HCT116 (cell line): ENCODE measurements around the gene AMELX. TPM values are rescaled to one million over a fixed set of nuclear protein-coding genes. Genes with fewer than 3 reads are reported as not detected.

Experiments used
- ATAC-seq: fragments of 200-7000 bp; cut with Tn5 transposase; 2 replicates; pipeline ENCODE4 v1.9.1; 2020; ENCODE audit warnings: mild to moderate bottlenecking, moderate library complexity
- BruUV-seq: library from RNA; stranded (reverse); fragments of 400-500 nt; replicated peaks from 2 replicates; lab custom pipeline; 2021; lab: Mats Ljungman, UMichigan
- CTCF ChIA-PET: fragments of 300-600 bp; sonication (Branson Sonifier 250); formaldehyde crosslinking; loops from one replicate; lab custom pipeline; 2021; ENCODE audit warnings: antibody characterized with exemption; lab: Charles Lee
- POLR2A ChIA-PET: fragments of 300-600, 350-600 bp; sonication (Branson Sonifier 250); formaldehyde crosslinking; loops from one replicate; lab custom pipeline; 2021; ENCODE audit warnings: antibody characterized with exemption; lab: Charles Lee
- RAD21 ChIA-PET, 2 experiments: fragments of 300-600 bp; sonication (Branson Sonifier 250); formaldehyde crosslinking; loops; one replicate each; lab custom pipeline; 2023; ENCODE audit warnings: low total read pairs in 2 of 2; ENCODE audit not compliant: uncharacterized antibody in 2 of 2, unreplicated experiment in 2 of 2, low non-redundant PET in 1 of 2; lab: Charles Lee
- DNase-seq: peaks from one replicate; pipeline ENCODE4 v3.0.0-alpha.2; 2010; ENCODE audit warnings: low read depth, low spot score
- H2AFZ ChIP-seq: fragments of 200-600 bp; shearing (Covaris generic), sonication (generic); 2 replicates; pipeline ENCODE4 v1.6.1; 2017; ENCODE audit warnings: low read depth, mixed run types, mixed read lengths, antibody characterized with exemption, low read length; ENCODE audit not compliant: poor library complexity, severe bottlenecking
- H3K27ac ChIP-seq: 2 replicates; pipeline ENCODE4 v1.5.1; 2012; ENCODE audit warnings: low read depth, low read length
- H3K27me3 ChIP-seq: fragments of 200-600 bp; sonication (generic); 2 replicates; pipeline ENCODE4 v1.6.1; 2016; ENCODE audit warnings: mixed run types, low read length, mixed read lengths; ENCODE audit not compliant: insufficient read depth
- H3K36me3 ChIP-seq, 2 experiments: fragments of 200-500 bp in 1 of 2; fragments of 200-600 bp in 1 of 2; sonication (Bioruptor generic) in 1 of 2; sonication (generic) in 1 of 2; 2 replicates each; pipeline versions ENCODE4 v1.5.1 to v1.6.1; 2014 to 2016; ENCODE audit warnings: low read length in 2 of 2, inconsistent platforms in 1 of 2, mixed read lengths in 1 of 2, mixed run types in 1 of 2; ENCODE audit not compliant: insufficient read depth in 2 of 2, control insufficient read depth in 1 of 2
- H3K4me1 ChIP-seq, 2 experiments: fragments of 200-600 bp in 1 of 2; sonication (generic) in 1 of 2; 2 replicates each; pipeline versions ENCODE4 v1.5.1 to v1.6.1; 2012 to 2017; ENCODE audit warnings: low read length in 2 of 2, inconsistent platforms in 1 of 2, mild to moderate bottlenecking in 1 of 2, mixed read lengths in 1 of 2, mixed run types in 1 of 2, moderate library complexity in 1 of 2; ENCODE audit not compliant: insufficient read depth in 2 of 2, control insufficient read depth in 1 of 2
- H3K4me2 ChIP-seq: fragments of 200-600 bp; sonication (generic); 2 replicates; pipeline ENCODE4 v1.6.1; 2017; ENCODE audit warnings: mixed run types, low read length, mixed read lengths
- H3K4me3 ChIP-seq, 2 experiments: fragments of 200-600 bp in 1 of 2; sonication (generic) in 1 of 2; replicated peaks in 1 of 2; 2 replicates each; pipeline ENCODE4 v1.5.1; 2011 to 2016; ENCODE audit warnings: low read length in 2 of 2, control low read depth in 1 of 2, low read depth in 1 of 2, mild to moderate bottlenecking in 1 of 2, mixed read lengths in 1 of 2, mixed run types in 1 of 2
- H3K79me2 ChIP-seq: fragments of 200-600 bp; sonication (generic); 2 replicates; pipeline ENCODE4 v1.6.1; 2017; ENCODE audit warnings: mild to moderate bottlenecking, mixed run types, low read length, moderate library complexity, mixed read lengths; ENCODE audit not compliant: insufficient read depth
- H3K9ac ChIP-seq: fragments of 200-600 bp; sonication (generic); 2 replicates; pipeline ENCODE4 v1.6.1; 2016; ENCODE audit warnings: low read length, mixed read lengths
- H3K9me2 ChIP-seq: fragments of 200-600 bp; sonication (generic), shearing (Covaris generic); 2 replicates; pipeline ENCODE4 v1.6.1; 2017; ENCODE audit warnings: mixed run types, mild to moderate bottlenecking, moderate library complexity; ENCODE audit not compliant: insufficient read depth
- H3K9me3 ChIP-seq, 2 experiments: fragments of 200-500 bp in 1 of 2; fragments of 200-600 bp in 1 of 2; sonication (Bioruptor generic) in 1 of 2; sonication (generic) in 1 of 2; 2 replicates each; pipeline ENCODE4 v1.6.1; 2014 to 2017; ENCODE audit warnings: low read length in 2 of 2, mixed read lengths in 2 of 2, inconsistent platforms in 1 of 2, low read depth in 1 of 2, mild to moderate bottlenecking in 1 of 2, mixed run types in 1 of 2, moderate library complexity in 1 of 2; ENCODE audit not compliant: control insufficient read depth in 1 of 2, insufficient read depth in 1 of 2
- H4K20me1 ChIP-seq: fragments of 200-600 bp; sonication (generic), shearing (Covaris generic); 2 replicates; pipeline ENCODE4 v1.6.1; 2017; ENCODE audit warnings: mixed run types, mild to moderate bottlenecking, moderate library complexity; ENCODE audit not compliant: insufficient read depth
- ATF3 ChIP-seq: IDR thresholded peaks from 2 replicates; pipeline ENCODE4 v1.6.1; 2012
- CBX3 ChIP-seq: IDR thresholded peaks from 2 replicates; pipeline ENCODE4 v1.6.1; 2012; ENCODE audit warnings: low read depth
- CTCF ChIP-seq, 3 experiments: fragments of 200-600 bp in 1 of 3; sonication (generic) in 1 of 3; IDR thresholded peaks in 2 of 3; conservative IDR thresholded peaks in 1 of 3; 2 replicates each; pipeline ENCODE4 v1.5.1; 2012 to 2017; ENCODE audit warnings: low read depth in 2 of 3, low read length in 2 of 3, antibody characterized with exemption in 1 of 3, borderline replicate concordance in 1 of 3, control low read depth in 1 of 3, mild to moderate bottlenecking in 1 of 3, mixed read lengths in 1 of 3, mixed run types in 1 of 3, moderate library complexity in 1 of 3; ENCODE audit not compliant: insufficient read depth in 1 of 3
- EGR1 ChIP-seq: IDR thresholded peaks from 2 replicates; pipeline ENCODE4 v1.6.1; 2012; ENCODE audit warnings: low read depth
- EZH2phosphoT487 ChIP-seq: fragments of 200-600 bp; IDR thresholded peaks from 2 replicates; pipeline ENCODE4 v1.6.1; 2018; ENCODE audit warnings: antibody characterized with exemption, borderline replicate concordance
- FOSL1 ChIP-seq: IDR thresholded peaks from 2 replicates; pipeline ENCODE4 v1.6.1; 2012; ENCODE audit warnings: low read depth
- JUND ChIP-seq: IDR thresholded peaks from 2 replicates; pipeline ENCODE4 v1.6.1; 2012
- SP1 ChIP-seq: IDR thresholded peaks from 2 replicates; pipeline ENCODE4 v1.6.1; 2012; ENCODE audit warnings: low read depth
- TCF7L2 ChIP-seq: IDR thresholded peaks from 2 replicates; pipeline ENCODE4 v1.7.0; 2011; ENCODE audit warnings: borderline replicate concordance, inconsistent platforms; ENCODE audit not compliant: insufficient read depth, insufficient read length; ENCODE audit errors: extremely low read depth
- YY1 ChIP-seq: IDR thresholded peaks from 2 replicates; pipeline ENCODE4 v1.6.1; 2011; ENCODE audit warnings: low read length, low read depth, moderate library complexity, mild to moderate bottlenecking; ENCODE audit not compliant: insufficient replicate concordance; ENCODE audit errors: extremely low read depth
- ZBTB33 ChIP-seq: IDR thresholded peaks from 2 replicates; pipeline ENCODE4 v1.6.1; 2011; ENCODE audit warnings: mild to moderate bottlenecking, low read length, moderate library complexity; ENCODE audit not compliant: insufficient replicate concordance; ENCODE audit errors: extremely low read depth
- ZFX ChIP-seq: fragments of 450-650 bp; IDR thresholded peaks from 2 replicates; pipeline ENCODE4 v1.6.1; 2017
- ZNF274 ChIP-seq: fragments of 200-500 bp; sonication (Bioruptor generic); IDR thresholded peaks from 2 replicates; pipeline ENCODE4 v1.6.1; 2014; ENCODE audit warnings: mild to moderate bottlenecking, low read depth, low read length, inconsistent platforms
- intact Hi-C: fragments of 100-400 bp; cut with micrococcal nuclease; formaldehyde crosslinking; loops from 2 replicates; pipeline ENCODE4 v1.10.0; 2022
- total RNA-seq: library from RNA; stranded (reverse); gene quantifications from one replicate; pipeline ENCODE4 v1.2.1, GENCODE V29; 2021; ENCODE audit not compliant: unreplicated experiment
- TF ChIP-seq, protein P1 (sequence below): IDR thresholded peaks from 2 replicates; pipeline ENCODE4 v1.6.1; 2012

Gene AMELX
- total RNA-seq, 1 experiment from 2014 or later = not detected

DNA sequence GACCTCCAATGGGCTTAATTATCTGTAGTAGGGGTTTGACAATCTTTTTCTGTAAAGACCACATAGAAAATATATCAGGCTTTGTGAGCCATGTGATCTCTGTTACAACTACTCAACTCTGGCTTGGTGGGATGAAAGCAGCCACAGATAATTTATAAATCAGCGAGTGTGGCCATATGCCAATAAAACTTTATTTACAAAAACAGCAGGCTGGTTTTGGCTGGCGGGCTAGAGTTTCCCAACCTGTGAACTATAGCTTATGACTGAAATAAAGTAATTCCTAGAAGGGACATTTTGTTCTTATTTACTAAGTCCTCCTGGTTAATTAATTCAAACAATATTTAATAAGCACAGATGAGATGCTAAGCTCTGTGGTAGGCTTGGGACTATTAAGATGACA is 35.9 kb upstream of the AMELX start:
- POLR2A ChIA-PET = no interaction called here

More for the DNA sequence above, 35.9 kb upstream of the AMELX start:
- H3K9ac ChIP-seq = no peak overlapping the region
- intact Hi-C loops = no loop called here
- ChIA-PET RAD21 (no interaction called here), CTCF (no interaction called here)
- H3K9me3 ChIP-seq = no peaks in the 10 kb centered on the region
- H3K4me2 ChIP-seq = no peak overlapping the region
- no peaks in the 10 kb centered on the region for H3K9me2 ChIP-seq
- BruUV-seq = no TSS peak
- H3K4me1 ChIP-seq = no peaks in the 10 kb centered on the region
- H4K20me1 ChIP-seq = no peaks in the 10 kb centered on the region
- no peaks in the 10 kb centered on the region for H3K79me2 ChIP-seq
- no peak for DNase-seq
- no peaks in the 10 kb centered on the region for H3K27me3 ChIP-seq
- no peak for ATAC-seq
- no peak overlapping the region for H3K27ac ChIP-seq
- no peaks in the 10 kb centered on the region for H3K36me3 ChIP-seq
- H2AFZ ChIP-seq = no peak overlapping the region
- TF ChIP-seq ZBTB33 (no peak), TCF7L2 (no peak), EGR1 (no peak), ZNF274 (no peak), FOSL1 (no peak), EZH2phosphoT487 (no peak), CBX3 (no peak), JUND (no peak), YY1 (no peak), ZFX (no peak), CTCF (IDR thresholded peaks at IDR 0.05 in 2 of 3, conservative IDR thresholded peaks at IDR 0.05 in 1 of 3; ENCODE audit: borderline replicate concordance in 1 of 3, insufficient read depth in 1 of 3, low read depth in 2 of 3, low read length in 2 of 3) (no peak), SP1 (no peak), ATF3 (no peak)
- TF ChIP-seq, protein P1, sequence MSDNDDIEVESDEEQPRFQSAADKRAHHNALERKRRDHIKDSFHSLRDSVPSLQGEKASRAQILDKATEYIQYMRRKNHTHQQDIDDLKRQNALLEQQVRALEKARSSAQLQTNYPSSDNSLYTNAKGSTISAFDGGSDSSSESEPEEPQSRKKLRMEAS = no peak
- no peak overlapping the region for H3K4me3 ChIP-seq
